Glomerular visceral epithelial cell (primary cell): ENCODE measurements around the gene PAX2.

ENCODE experiments used
- DNase-seq: peaks from one replicate; pipeline ENCODE4 v3.0.0-alpha.2; 2016; ENCODE audit errors: extremely low spot score

Gene PAX2

DNA sequence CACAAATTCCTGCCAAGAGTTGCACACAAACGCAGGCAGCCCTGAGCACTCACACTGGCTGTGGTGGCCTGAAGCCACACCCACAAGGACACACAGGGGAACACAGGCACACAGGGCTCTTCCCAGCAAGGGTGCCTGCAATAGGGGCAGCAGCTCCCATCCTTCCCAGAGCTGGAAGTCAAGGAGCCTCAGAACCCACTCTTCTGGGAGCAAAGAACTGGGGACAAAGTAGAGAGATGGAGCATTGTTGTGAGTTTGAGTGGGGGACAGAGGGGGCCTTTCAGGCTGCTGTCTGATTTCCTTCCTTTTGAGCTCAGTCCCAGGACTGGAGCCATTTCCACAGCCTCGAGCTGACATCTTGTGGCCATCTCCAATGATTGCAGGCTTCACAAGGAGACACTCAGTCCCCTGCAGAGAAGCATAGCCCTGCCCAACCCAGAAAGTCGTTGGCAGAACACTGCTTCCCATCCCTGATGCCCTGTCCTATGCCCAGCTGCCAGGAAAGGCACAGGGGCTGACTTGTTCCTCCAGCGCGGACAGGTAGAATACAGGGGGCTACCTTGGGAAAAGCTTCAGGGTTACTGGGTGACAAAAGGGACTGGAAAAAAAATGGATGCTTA, 133.0 kb downstream of the PAX2 start:
- DNase-seq = peak; percentile 83
